ENCODE data around the gene TMEM213. TPM values are rescaled to one million over a fixed set of nuclear protein-coding genes. Genes with fewer than 3 reads are reported as not detected.
"Not testable (repeated sequence)": the region's sequence is repeated elsewhere in the genome, so short reads cannot be mapped to it uniquely, and the experiment has no call there.

TMEM213 gene
- total RNA-seq, 1 experiment from 2014 or later, result not detected

DNA sequence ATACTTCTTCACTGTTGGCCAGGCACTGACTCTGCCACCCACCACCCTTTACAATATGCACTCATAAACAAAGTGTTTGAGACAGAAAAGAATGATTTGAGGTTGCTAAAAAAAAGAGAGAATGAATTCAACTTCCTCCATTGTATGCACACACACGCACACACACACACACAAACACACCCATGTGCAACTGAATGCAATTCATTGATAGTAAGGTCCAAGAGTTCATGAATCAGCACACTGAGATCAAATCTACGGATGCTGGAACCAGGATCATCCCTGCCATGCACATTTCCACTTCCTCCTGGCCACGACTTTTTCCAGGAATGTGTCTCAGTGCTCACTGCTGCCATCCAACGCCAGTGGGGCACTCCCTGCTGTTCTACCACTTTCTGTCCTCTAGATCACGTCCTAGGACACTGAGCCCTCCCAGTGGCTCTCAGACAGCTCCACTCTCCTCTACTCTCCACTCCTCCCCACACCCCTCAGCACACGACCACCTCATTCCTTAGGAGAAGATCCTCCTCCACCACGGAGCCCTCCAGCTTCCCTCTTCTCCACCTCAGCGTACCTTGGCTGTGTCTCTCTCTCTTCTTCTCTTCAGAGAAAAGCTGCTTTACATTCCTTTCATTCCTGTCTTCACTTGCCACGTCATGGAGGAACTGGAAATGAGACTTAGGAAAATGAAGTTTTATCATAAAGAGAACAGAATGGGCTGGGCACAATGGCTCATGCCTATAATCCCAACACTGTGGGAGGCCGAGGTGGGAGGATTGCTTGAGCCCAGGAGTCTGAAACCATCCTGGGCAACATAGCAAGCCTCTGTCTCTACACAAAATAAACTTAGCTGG, 12.0 kb upstream of the TMEM213 start:
- in situ Hi-C loops (cut with HindIII; ENCODE audit: low pct_unique_long_range_greater_than_20kb, low sequenced_read_pairs), result no loop called here
- DNase-seq (ENCODE audit: low read depth), result peak; percentile 10

DNA sequence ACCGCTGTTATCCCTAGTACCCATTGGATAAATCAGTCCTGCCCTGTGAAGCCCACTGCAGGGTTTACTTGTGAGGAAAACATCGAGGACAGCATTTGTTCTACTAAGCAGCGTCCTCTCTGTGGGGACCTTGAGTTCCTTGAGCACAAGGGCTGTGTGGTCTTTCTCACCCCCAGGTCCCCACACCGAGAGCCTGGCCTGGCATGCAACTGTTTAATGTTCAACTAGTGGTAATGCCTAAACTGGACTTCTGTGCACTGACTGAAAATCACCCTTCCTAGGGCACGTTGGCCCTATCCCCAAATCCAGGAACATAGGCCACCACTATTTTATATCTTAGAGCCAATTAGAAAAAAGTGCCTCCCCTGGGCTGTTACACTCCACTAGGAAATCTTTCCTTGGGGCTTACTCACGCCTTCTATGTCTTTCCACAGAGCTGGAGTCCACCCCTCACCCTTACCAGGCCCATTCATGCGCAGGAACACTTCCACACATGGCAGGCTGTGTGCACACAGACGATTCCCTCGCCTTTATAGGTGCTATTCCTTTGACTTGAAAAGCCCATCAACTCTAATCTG, 1.7 kb upstream of the TMEM213 start:
- no peak for DNase-seq (ENCODE audit: low read depth)
- in situ Hi-C loops (cut with HindIII; ENCODE audit: low pct_unique_long_range_greater_than_20kb, low sequenced_read_pairs), result no loop called here

DNA sequence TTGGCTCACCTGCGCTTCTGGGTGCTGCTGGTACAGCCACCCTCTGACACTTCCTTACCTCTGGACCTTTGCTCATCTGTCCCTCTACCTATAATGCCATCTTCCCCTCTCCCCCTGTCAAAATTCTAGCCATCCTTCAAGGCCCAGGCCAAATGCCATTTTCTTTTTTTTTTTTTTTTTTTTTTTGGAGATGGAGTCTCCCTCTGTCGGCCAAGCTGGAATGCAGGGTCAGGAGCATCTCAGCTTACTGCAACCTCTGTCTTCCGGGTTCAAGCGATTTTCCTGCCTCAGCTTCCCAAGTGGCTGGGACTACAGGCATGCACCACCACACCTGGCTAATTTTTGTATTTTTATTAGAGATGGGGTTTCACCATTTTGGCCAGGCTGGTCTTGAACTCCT, 748 bp upstream of the TMEM213 start:
- DNase-seq (ENCODE audit: low read depth); in situ Hi-C loops (cut with HindIII; ENCODE audit: low pct_unique_long_range_greater_than_20kb, low sequenced_read_pairs): not testable (repeated sequence)

DNA sequence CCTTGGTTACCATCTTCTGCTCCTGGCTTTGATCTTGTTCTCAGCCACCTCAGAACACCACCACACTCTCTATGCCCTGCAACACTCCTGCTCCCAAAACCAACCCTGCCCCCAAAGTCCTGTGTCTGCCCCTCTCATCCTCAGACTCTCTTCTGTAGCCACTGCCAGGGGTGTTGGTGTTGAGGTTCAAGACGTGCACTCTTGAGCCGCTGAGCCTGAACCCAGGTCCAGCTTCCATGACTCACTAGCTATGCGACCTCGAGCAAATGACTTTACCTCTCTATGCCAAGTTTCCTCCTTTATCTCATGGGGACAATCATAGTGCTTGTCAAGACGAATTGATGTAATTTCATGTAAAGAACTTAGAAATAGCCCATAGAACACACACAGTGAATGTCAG, 1.0 kb downstream of the TMEM213 start:
- DNase-seq (ENCODE audit: low read depth), result no peak
- in situ Hi-C loops (cut with HindIII; ENCODE audit: low pct_unique_long_range_greater_than_20kb, low sequenced_read_pairs), result no loop called here

DNA sequence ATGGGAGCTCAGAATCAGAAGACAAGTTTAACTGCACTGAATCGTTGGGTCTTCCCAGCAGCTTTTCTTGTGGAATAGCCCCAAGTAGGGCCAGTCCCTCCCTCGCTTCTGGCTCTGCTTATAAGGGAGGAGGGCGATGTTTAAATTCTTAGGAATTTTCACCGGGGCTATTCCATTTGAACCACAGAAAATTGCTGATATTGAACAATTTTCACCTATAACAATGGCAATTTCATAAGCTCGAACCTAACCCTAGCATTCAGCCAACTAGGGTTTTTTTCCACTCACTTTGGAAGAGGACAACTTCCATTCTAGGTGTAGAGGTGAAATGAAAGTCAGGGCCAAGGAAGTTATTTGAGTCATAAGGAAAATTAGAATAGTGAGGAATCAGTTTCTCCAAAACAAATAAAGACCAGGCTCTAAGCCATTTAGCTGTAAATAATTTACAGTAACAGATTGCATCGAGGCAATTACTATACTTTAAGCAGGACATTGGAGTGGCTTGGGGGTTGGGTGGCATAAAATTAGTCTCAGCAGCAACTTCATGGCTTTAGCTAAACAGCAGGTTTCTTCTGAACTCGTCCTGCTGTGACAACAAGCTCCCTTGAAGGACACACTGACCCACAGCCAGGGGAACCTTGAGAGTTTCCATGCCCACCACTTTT, 1.7 kb downstream of the TMEM213 start:
- in situ Hi-C loops (cut with HindIII; ENCODE audit: low pct_unique_long_range_greater_than_20kb, low sequenced_read_pairs), result no loop called here
- DNase-seq (ENCODE audit: low read depth), result peak; percentile 32

DNA sequence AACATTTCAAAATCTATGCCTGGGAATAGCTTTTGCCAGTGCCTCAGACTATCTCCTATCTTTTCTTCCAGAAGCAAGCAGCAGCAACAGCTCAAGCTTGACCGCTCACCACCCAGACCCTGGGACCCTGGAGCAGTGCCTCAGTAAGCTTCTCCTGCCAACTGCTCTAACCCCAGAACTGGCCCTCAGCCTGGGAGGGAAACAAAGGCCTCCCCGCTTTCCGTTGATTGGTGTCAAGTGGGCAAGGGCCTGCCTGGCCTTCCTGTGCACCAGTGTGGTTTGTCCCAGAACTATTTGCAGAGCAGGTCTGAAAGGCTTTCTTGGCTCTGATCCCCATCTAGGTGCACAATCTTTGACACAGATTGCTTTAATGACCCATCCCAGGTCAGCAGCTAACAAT, 3.5 kb downstream of the TMEM213 start:
- in situ Hi-C loops (cut with HindIII; ENCODE audit: low pct_unique_long_range_greater_than_20kb, low sequenced_read_pairs), result no loop called here
- DNase-seq (ENCODE audit: low read depth), result no peak

DNA sequence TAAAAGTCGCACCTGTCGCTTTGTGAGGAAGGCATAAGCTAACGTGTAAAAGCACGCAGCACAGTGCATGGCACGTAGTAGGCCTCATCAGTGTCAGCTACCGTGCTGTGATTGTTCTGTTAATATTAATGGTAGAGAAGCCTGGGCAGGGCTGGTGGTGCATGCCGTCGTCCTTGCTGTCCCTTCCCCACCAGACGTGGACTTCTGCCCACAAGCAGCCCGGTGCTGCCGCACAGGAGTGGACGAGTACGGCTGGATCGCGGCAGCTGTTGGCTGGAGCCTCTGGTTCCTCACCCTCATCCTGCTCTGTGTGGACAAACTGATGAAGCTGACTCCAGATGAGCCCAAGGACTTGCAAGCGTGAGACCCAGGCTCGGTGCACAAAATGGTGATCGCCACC, 4.9 kb downstream of the TMEM213 start:
- DNase-seq (ENCODE audit: low read depth), result no peak

DNA sequence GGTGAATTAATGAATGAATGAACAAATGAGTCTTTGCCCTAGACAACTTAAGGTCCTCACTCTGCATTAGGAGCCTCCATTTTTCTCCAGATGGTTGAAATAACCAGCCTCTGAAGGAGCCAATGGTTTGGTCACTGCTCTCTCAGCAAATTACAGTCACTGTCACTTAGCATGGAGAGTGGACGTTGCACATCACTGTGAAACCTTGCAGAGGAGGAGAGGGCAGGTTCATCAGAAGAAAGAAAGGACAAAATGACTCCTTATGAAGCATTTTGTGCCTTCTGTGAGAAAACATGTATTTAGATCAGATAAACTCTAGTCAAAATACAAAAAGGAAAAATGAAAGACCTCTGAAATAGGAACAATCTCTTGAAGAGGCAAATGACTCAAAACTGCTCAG, 6.8 kb downstream of the TMEM213 start:
- in situ Hi-C loops (cut with HindIII; ENCODE audit: low pct_unique_long_range_greater_than_20kb, low sequenced_read_pairs), result no loop called here
- no peak for DNase-seq (ENCODE audit: low read depth)

More for the DNA sequence above, 4.9 kb downstream of the TMEM213 start:
- in situ Hi-C loops (cut with HindIII; ENCODE audit: low pct_unique_long_range_greater_than_20kb, low sequenced_read_pairs), result no loop called here

DNA sequence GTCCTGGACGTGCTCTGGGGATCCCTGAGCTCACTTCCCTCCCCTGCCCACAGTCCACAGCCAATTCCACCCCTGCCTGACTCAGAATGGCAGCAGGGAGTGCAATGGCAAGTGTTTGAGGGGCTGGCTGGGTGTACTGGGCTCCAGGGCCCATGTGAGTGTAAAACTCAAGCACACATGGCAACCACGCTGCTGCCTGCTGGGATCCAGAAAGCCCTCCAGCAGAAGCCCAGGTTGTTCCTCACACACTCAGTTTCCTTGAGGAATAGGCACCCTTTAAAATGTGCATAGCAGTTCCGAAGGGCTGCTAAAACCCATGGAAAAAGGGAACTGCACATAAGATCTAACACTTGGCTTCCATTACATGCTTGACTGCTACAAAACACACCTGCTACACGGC, 11.6 kb downstream of the TMEM213 start:
- DNase-seq (ENCODE audit: low read depth), result no peak
- in situ Hi-C loops (cut with HindIII; ENCODE audit: low pct_unique_long_range_greater_than_20kb, low sequenced_read_pairs), result no loop called here

DNA sequence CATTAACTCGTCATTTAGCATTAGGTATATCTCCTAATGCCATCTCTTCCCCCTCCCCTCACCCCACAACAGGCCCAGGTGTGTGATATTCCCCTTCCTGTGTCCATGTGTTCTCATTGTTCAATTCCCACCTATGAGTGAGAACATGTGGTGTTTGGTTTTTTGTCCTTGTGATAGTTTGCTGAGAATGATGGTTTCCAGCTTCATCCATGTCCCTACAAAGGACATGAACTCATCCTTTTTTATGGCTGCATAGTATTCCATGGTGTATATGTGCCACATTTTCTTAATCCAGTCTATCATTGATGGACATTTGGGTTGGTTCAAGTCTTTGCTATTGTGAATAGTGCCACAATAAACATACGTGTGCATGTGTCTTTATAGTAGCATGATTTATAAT, 13.5 kb downstream of the TMEM213 start:
- in situ Hi-C loops (cut with HindIII; ENCODE audit: low pct_unique_long_range_greater_than_20kb, low sequenced_read_pairs); DNase-seq (ENCODE audit: low read depth): not testable (repeated sequence)

DNA sequence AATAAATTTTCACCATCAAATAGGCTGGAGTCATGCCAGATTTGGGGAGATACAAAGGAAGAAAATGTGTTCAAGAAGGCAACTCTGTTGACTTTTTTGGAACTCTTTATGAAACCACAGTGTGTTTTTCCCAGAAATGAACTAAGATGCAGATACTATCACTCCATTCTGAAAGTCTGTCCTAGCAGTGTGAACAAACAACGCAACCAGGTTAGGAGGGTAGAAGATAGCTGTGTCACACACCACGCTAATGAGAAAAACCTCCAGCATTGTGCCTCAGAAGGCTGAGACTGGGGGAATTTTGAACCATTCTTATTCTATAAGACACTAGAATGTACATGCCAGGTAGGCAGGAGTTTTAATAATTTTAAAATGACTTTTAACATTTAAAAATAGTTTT, 16.2 kb downstream of the TMEM213 start:
- in situ Hi-C loops (cut with HindIII; ENCODE audit: low pct_unique_long_range_greater_than_20kb, low sequenced_read_pairs), result no loop called here
- DNase-seq (ENCODE audit: low read depth), result no peak

DNA sequence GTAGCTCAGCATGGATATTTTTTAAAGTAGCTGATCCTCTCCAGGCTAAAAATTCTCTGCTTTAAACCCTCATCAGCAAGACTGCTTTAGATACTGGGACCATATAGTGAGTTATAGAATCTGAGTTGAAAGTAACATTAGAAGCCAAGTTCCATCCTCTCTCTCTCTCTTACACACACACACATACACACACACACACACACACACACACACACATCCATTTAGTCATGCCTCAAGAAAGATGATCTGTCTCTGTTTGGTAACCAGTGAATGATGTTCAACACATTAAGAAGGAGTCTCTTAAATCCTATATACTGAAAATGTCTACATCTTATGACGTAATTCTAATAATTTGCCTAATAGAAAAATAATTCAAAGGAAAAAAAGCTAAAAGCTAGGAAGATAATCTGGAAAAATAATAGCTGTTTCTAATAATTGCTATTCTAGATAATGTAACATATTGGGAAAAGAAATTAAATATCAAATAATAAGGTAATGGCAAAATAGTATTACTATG, 17.1 kb downstream of the TMEM213 start:
- DNase-seq (ENCODE audit: low read depth), result no peak
- in situ Hi-C loops (cut with HindIII; ENCODE audit: low pct_unique_long_range_greater_than_20kb, low sequenced_read_pairs), result no loop called here

DNA sequence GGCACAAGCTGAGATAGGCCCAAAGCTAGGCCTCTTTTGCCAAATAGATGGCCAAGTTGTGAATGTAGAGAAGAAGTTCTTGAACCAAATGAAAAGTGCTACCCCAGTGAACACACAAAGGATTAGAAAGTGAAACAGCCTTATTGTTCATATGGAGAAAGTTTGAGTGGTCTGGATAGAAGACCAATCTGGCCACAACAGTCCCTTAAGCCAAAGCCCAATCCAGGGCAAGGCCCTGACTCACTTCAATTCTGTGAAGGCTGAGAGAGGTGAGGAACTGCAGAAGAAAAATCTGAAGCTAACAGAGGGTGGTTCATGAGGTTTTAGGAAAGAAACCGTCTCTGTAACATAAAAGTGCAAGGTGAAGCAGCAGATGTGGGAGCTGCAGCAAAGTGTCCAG, 18.9 kb downstream of the TMEM213 start:
- in situ Hi-C loops (cut with HindIII; ENCODE audit: low pct_unique_long_range_greater_than_20kb, low sequenced_read_pairs), result no loop called here
- no peak for DNase-seq (ENCODE audit: low read depth)

DNA sequence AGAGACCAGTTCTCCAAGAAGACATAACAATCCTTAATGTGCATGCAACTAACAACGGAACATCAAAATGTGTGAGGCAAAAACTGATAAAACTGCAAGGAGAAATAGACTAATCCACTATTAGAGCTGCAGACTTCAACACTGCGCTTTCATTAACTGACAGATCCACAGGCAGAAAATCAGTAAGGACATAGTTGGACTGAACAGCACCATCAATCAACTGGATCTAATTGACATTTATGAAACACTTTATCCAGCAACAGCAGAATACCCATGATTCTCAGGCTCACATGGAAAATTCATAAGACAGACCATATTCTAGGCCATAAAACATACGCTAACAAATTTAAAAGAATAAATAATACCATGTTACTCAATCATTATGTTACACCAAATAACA, 21.8 kb downstream of the TMEM213 start:
- no peak for DNase-seq (ENCODE audit: low read depth)
- in situ Hi-C loops (cut with HindIII; ENCODE audit: low pct_unique_long_range_greater_than_20kb, low sequenced_read_pairs), result no loop called here

DNA sequence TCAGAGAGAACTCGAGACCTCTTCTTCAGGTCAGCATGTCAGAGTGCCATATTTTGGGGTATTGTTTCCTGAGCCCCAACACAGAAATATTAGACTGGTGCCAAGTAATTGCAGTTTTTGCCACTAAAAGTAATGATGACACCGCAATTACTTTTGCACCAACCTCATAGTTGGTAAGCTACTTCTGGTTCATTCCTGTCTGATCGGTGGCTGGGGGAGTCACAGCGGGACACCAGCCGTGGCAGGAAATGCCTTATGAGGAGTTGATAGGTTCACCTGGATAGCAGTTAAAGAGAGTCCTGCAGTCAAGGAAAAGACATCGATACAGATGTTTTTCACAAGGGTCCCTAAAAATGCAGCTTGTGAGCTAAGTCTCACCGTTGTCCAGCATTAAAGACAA, 24.1 kb downstream of the TMEM213 start:
- no peak for DNase-seq (ENCODE audit: low read depth)
- in situ Hi-C loops (cut with HindIII; ENCODE audit: low pct_unique_long_range_greater_than_20kb, low sequenced_read_pairs), result no loop called here

DNA sequence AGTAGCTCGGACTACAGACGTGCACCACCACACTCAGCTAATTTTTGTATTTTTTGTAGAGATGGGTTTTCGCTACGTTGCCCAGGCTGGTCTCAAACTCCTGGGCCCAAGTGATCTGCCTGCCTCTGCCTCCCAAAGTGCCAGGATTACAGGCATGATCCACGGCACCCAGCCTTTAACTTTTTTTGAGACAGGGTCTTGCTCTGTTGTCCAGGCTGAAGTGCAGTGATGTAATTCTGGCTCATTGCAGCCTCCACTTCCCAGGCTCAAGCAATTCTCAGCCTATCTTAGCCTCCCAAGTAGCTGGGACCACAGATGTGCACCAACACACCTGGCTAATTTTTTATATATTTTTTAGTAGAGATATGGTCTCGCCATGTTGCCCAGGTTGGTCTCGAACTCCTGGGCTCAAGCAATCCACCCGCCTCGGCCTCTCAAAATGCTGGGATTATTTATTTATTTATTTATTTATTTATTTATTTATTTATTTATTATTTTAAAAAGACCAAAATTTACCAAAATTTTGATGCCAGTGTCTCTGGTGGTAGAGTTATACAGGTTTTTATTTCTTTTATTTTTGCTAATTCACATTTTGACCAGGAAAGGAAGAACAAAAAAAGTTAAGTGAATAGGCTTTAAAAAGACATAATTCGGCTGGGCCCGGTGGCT, 25.2 kb downstream of the TMEM213 start:
- in situ Hi-C loops (cut with HindIII; ENCODE audit: low pct_unique_long_range_greater_than_20kb, low sequenced_read_pairs), result no loop called here
- no peak for DNase-seq (ENCODE audit: low read depth)

DNA sequence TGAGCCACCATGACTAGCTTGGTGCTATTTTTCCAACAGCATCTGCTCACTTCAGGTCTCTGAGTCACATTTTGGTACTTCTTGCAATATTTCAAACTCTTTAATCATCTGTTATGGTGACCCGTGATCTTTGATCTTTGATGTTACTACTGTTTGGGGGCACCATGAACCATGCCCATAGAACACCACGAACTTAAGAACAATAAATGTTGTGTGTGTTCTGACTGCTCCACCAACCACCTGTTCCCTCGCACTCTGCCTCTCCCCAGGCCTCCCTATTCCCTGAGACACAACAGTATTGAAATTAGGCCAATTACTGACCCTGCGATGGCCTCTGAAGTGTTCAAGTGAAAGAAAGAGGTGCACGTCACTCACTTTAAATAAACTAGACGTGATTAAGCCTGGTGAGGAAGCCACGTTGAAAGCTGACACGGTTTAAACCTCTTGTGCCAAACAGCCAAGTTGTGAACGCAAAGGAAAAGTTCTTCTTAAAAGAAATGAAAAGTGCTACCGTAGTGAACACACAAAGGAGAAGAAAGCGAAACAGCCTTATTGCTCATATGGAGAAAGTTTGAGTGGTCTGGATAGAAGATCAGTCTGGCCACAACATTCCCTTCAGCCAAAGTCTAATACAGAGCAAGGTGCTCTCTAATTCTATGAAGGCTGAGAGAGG, 27.4 kb downstream of the TMEM213 start:
- no peak for DNase-seq (ENCODE audit: low read depth)
- in situ Hi-C loops (cut with HindIII; ENCODE audit: low pct_unique_long_range_greater_than_20kb, low sequenced_read_pairs), result no loop called here

DNA sequence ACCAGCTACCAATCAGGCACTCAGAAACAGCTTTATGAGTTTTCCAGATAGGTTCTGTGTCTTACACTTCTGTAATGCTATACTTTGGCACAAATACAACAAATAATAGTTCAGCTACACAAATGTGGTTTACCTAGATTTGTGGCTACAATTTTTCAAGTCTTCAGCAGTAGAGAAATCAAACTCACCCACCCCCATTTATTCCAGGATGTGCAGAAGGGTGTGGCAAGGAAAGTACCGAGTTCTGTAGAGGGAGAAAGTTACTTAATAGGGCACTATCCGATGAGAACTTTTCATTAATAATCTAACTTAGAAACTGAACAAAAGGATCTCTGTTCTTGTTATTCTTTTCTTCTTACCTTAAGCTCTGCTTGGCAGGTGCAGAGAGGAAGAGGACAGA, 30.5 kb downstream of the TMEM213 start:
- no peak for DNase-seq (ENCODE audit: low read depth)
- in situ Hi-C loops (cut with HindIII; ENCODE audit: low pct_unique_long_range_greater_than_20kb, low sequenced_read_pairs), result no loop called here

Measured in Caki2 (cell line).